Stimulated activated CD8-positive, alpha-beta memory T cell treated with anti-CD3 and anti-CD28 coated beads, Interleukin-12 subunit alpha, Interleukin-12 subunit beta, amount 100 ng/mL, for 4 hours (primary cell): ENCODE data around the gene MID1.
"Not testable (repeated sequence)": the region's sequence is repeated elsewhere in the genome, so short reads cannot be mapped to it uniquely, and the experiment has no call there.

Experiments
- DNase-seq: peaks from one replicate; pipeline ENCODE4 v3.0.0-alpha.2; 2020; ENCODE audit warnings: low read depth

The MID1 gene

GRCh38 chrX:10617186-10617998 lies 3.0 kb downstream of the MID1 start:
- no peak for DNase-seq

- no peak for DNase-seq
These were observed 4.2 kb downstream of the MID1 start for GRCh38 chrX:10615931-10616774.

GRCh38 chrX:10612215-10612614 lies 8.2 kb downstream of the MID1 start:
- DNase-seq = no peak

- no peak for DNase-seq
These were observed 8.8 kb downstream of the MID1 start for GRCh38 chrX:10611441-10612090.

- DNase-seq = no peak
These were observed 12.3 kb downstream of the MID1 start for GRCh38 chrX:10608099-10608498.

- DNase-seq = no peak
These were observed 13.2 kb downstream of the MID1 start for GRCh38 chrX:10607233-10607632.

GRCh38 chrX:10603612-10604011 lies 16.8 kb downstream of the MID1 start:
- no peak for DNase-seq

- no peak for DNase-seq
These were observed 17.7 kb downstream of the MID1 start for GRCh38 chrX:10602646-10603045.

GRCh38 chrX:10600479-10600878 lies 19.9 kb downstream of the MID1 start:
- DNase-seq = no peak

GRCh38 chrX:10598540-10598939 lies 21.8 kb downstream of the MID1 start:
- DNase-seq = no peak

- no peak for DNase-seq
These were observed 22.5 kb downstream of the MID1 start for GRCh38 chrX:10597871-10598270.

- DNase-seq = no peak
These were observed 28.7 kb downstream of the MID1 start for GRCh38 chrX:10591363-10592335.

- DNase-seq = not testable (repeated sequence)
These were observed 30.6 kb downstream of the MID1 start for GRCh38 chrX:10589787-10590186.

GRCh38 chrX:10589098-10589497 lies 31.3 kb downstream of the MID1 start:
- DNase-seq = no peak

- not testable (repeated sequence) for DNase-seq
These were observed 35.5 kb downstream of the MID1 start for GRCh38 chrX:10584882-10585281.

- no peak for DNase-seq
These were observed 37.4 kb downstream of the MID1 start for GRCh38 chrX:10582945-10583344.

- no peak for DNase-seq
These were observed 38.1 kb downstream of the MID1 start for GRCh38 chrX:10582215-10582733.

- no peak for DNase-seq
These were observed 41.0 kb downstream of the MID1 start for GRCh38 chrX:10579112-10580011.

- DNase-seq = no peak
These were observed 41.9 kb downstream of the MID1 start for GRCh38 chrX:10578527-10578926.

GRCh38 chrX:10577853-10578252 lies 42.5 kb downstream of the MID1 start:
- no peak for DNase-seq
